Stomach (tissue), 9 donors: ENCODE results near the gene MRPL28. TPM values are rescaled to one million over a fixed set of nuclear protein-coding genes. Genes with fewer than 3 reads are reported as not detected.

Source experiments
- DNase-seq, 2 donors: peaks; one replicate each; pipeline versions ENCODE4 v3.0.0 to v3.0.0-alpha.2; 2013 to 2019
- H3K27ac ChIP-seq, 5 donors: fragments of 200-600 bp in 4 of 5; sonication (generic) in 4 of 5; one replicate each; pipeline ENCODE4 v1.5.1; 2013 to 2019; ENCODE audit warnings: mild to moderate bottlenecking in 1 of 5, moderate library complexity in 1 of 5
- H3K27me3 ChIP-seq, 3 donors: fragments of 200-600 bp; sonication (generic); one replicate each; pipeline ENCODE4 v1.5.1; 2017 to 2019; ENCODE audit warnings: mixed run types in 1 of 3
- H3K36me3 ChIP-seq, 4 donors: fragments of 200-600 bp; sonication (generic); 1 replicate in 3 of 4; 2 replicates in 1 of 4; pipeline ENCODE4 v1.5.1; 2016 to 2019
- H3K4me1 ChIP-seq, 4 donors: fragments of 200-600 bp; sonication (generic); one replicate each; pipeline ENCODE4 v1.5.1; 2016 to 2019
- H3K4me3 ChIP-seq, 4 donors: fragments of 200-600 bp; sonication (generic) in 3 of 4; one replicate each; pipeline ENCODE4 v1.5.1; 2016 to 2019; ENCODE audit warnings: mild to moderate bottlenecking in 1 of 4
- H3K9me3 ChIP-seq, 4 donors: fragments of 200-600 bp; sonication (generic); one replicate each; pipeline ENCODE4 v1.5.1; 2016 to 2019
- CTCF ChIP-seq, 7 experiments: fragments of 450-650 bp in 4 of 7; fragments of 200-600 bp in 3 of 7; sonication (generic) in 3 of 7; IDR thresholded peaks; one replicate each; pipeline ENCODE4 v1.5.1; 2016 to 2019; ENCODE audit warnings: antibody characterized with exemption in 7 of 7, control low read depth in 2 of 7, mild to moderate bottlenecking in 1 of 7
- EP300 ChIP-seq: sonication (generic); formaldehyde crosslinking; IDR thresholded peaks from one replicate; pipeline ENCODE4 v1.6.1; 2017; ENCODE audit warnings: antibody characterized with exemption
- POLR2A ChIP-seq, 4 donors: fragments of 450-650 bp; IDR thresholded peaks; one replicate each; pipeline ENCODE4 v1.6.1; 2016; ENCODE audit warnings: antibody characterized with exemption in 4 of 4, control low read depth in 2 of 4, mild to moderate bottlenecking in 1 of 4, moderate library complexity in 1 of 4
- POLR2AphosphoS5 ChIP-seq, 3 donors: sonication (generic); formaldehyde crosslinking; IDR thresholded peaks; one replicate each; pipeline ENCODE4 v1.6.1; 2016; ENCODE audit warnings: antibody characterized with exemption in 3 of 3
- WGBS, 5 donors: extraction: QIAGEN DNeasy Blood & Tissue Kit in 3 of 5; methylation state at CpG; one replicate each; pipeline versions ENCODE4 v1.1.5 to v1.1.7; 2013 to 2018; 5-methylcytosine and 5-hydroxymethylcytosine counted together
- intact Hi-C: fragments of 100-400 bp; cut with DNase I; formaldehyde crosslinking; loops from one replicate; pipeline ENCODE4 v1.15.1; 2023; ENCODE audit warnings: low total_unique reads
- polyA plus RNA-seq, 3 donors: library from polyadenylated mRNA; stranded (reverse); fragments of 200-250 nt; gene quantifications; one replicate each; pipeline ENCODE4 v1.2.3, GENCODE V29; 2013
- total RNA-seq, 5 donors: library from RNA; depleted of rRNA; stranded (reverse); fragments of >200 nt; gene quantifications; one replicate each; pipeline versions ENCODE4 v1.1.0 to v1.2.3, GENCODE V29; 2014 to 2016
- donor health status: healthy with polysubstance abuse.
- donor health status: Bipolar disorder and iron deficiency.
- donor health status: healthy.

The MRPL28 gene
- total and polyA plus RNA-seq, 8 donors, result 9.9 to 106 (median 56.6) TPM

GRCh38 chr16:330741-331140 lies 39.6 kb downstream of the MRPL28 start:
- WGBS, 5 donors, result 79 to 86% (median 83%) methylated on average over 2 of the region's 2 CpGs
- no peaks in the 10 kb centered on the region for H3K27me3 ChIP-seq
- H3K36me3 ChIP-seq, result no peaks in the 10 kb centered on the region
- TF ChIP-seq POLR2A (IDR thresholded peaks at IDR 0.05) (no peak), EP300 (no peak), CTCF (IDR thresholded peaks at IDR 0.05) (no peak), POLR2AphosphoS5 (IDR thresholded peaks at IDR 0.05) (no peak)
- intact Hi-C loops, result no loop called here
- no peaks in the 10 kb centered on the region for H3K9me3 ChIP-seq
- H3K27ac ChIP-seq, result no peak overlapping the region
- no peak overlapping the region for H3K4me3 ChIP-seq
- DNase-seq, result no peak
- peaks cover 25 to 57% (median 43%) of the 10 kb centered on the region in 4 donors for H3K4me1 ChIP-seq

DNA sequence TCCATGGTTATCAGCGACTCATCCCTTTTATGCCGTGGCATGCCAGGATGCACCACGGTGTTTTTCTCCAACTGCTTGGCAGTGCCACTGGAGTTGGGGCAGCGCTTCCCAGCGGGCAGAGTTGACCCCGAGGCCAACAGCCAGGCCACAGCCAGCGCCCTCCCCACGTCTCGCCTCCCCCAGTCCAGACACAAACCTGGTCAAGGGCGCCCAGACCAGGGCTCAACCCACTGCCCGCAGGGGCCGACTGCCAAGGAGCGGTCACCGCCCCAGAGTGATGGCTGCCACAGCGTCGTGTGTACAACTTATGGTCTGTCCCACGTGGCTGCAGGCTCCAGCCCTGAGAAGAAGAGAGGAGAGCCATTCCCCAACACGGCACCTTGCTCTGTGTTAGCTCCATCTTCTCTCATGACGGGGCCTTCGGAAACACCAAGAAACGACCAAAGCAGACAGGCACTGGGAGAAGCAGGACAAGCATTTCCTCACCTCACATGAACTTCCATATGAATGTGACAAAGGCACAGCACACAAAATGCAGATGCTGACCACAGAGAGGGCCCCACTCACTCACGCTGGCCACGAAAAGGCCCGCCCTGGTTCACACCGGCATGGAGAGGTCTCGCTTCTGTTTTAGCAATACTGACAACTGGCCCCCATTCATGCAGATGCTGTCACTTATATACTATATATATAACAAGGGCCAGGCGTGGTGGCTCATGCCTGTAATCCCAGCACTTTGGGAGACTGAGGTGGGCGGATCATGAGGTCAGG lies 44.8 kb downstream of the MRPL28 start:
- Histone ChIP-seq H3K4me3 (peak overlapping the region in 2 of 4 donors; percentile 24 to 31), H3K4me1 (peaks cover 39 to 62% (median 53%) of the 10 kb centered on the region in 4 donors), H3K27ac (peak overlapping the region in 4 of 5 donors; percentile 35 to 89 (median 86)), H3K9me3 (no peaks in the 10 kb centered on the region), H3K36me3 (no peaks in the 10 kb centered on the region), H3K27me3 (no peaks in the 10 kb centered on the region)
- DNase-seq, result no peak
- intact Hi-C loops, result no loop called here
- WGBS, 5 donors, result 86 to 97% (median 89%) methylated on average over 14 to 28 of the region's 28 CpGs
- TF ChIP-seq EP300 (no peak), POLR2AphosphoS5 (IDR thresholded peaks at IDR 0.05) (no peak), POLR2A (IDR thresholded peaks at IDR 0.05) (no peak), CTCF (IDR thresholded peaks at IDR 0.05) (no peak)

- H3K27ac ChIP-seq, result peak overlapping the region in 4 of 5 donors; percentile 5 to 88 (median 42)
- DNase-seq, result peak in 1 of 2 donors; percentile 75
- H3K4me1 ChIP-seq, result peaks cover 39 to 55% (median 53%) of the 10 kb centered on the region in 4 donors
- intact Hi-C loops, result no loop called here
- peaks cover 0 to under 1% (median 0%) of the 10 kb centered on the region in 4 donors for H3K36me3 ChIP-seq
- no peaks in the 10 kb centered on the region for H3K27me3 ChIP-seq
- peak overlapping the region in 3 of 4 donors; percentile 17 to 31 (median 24) for H3K4me3 ChIP-seq
- no peaks in the 10 kb centered on the region for H3K9me3 ChIP-seq
- 44 to 61% (median 51%) methylated on average over 39 to 55 of the region's 55 CpGs for WGBS, 5 donors
- no peak for TF ChIP-seq EP300
- no peak for TF ChIP-seq POLR2A (IDR thresholded peaks at IDR 0.05)
- TF ChIP-seq CTCF (IDR thresholded peaks at IDR 0.05), result no peak
- no peak for TF ChIP-seq POLR2AphosphoS5 (IDR thresholded peaks at IDR 0.05)
Measured at GRCh38 chr16:324451-325334, 45.6 kb downstream of the MRPL28 start.

DNA sequence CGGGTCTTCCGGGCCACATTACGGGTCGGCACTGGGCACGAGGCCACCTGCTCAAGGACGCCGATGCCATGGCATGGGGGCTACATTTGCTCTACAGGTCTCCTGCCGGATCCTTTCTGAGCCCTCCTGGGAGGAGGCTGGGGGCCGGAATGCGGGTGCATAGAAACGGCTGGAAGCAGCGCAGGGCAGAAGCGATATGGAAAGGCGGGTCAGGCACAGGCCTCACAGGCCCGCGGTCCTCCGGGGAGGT lies 46.2 kb downstream of the MRPL28 start:
- WGBS, 5 donors, result 75 to 85% (median 82%) methylated on average over 16 to 17 of the region's 17 CpGs
- no peaks in the 10 kb centered on the region for H3K27me3 ChIP-seq

More for the DNA sequence above, 46.2 kb downstream of the MRPL28 start:
- intact Hi-C loops, result no loop called here
- Histone ChIP-seq H3K27ac (peak overlapping the region in 2 of 5 donors; percentile 50 to 88), H3K36me3 (peaks cover 0 to 7% (median 3%) of the 10 kb centered on the region in 4 donors), H3K4me1 (peaks cover 39 to 55% (median 53%) of the 10 kb centered on the region in 4 donors), H3K9me3 (no peaks in the 10 kb centered on the region), H3K4me3 (no peak overlapping the region)
- DNase-seq, result no peak
- TF ChIP-seq CTCF (IDR thresholded peaks at IDR 0.05), result no peak
- TF ChIP-seq EP300, result no peak
- no peak for TF ChIP-seq POLR2A (IDR thresholded peaks at IDR 0.05)
- no peak for TF ChIP-seq POLR2AphosphoS5 (IDR thresholded peaks at IDR 0.05)
